GM21367 (cell line): ENCODE data around the gene MEIOB.
"Not testable (repeated sequence)": the region's sequence is repeated elsewhere in the genome, so short reads cannot be mapped to it uniquely, and the experiment has no call there.

Experiments used
- ATAC-seq: cut with Tn5 transposase; IDR thresholded peaks from one replicate; pipeline ENCODE4 v1.9.1; 2021; ENCODE audit not compliant: unreplicated experiment

MEIOB gene

DNA sequence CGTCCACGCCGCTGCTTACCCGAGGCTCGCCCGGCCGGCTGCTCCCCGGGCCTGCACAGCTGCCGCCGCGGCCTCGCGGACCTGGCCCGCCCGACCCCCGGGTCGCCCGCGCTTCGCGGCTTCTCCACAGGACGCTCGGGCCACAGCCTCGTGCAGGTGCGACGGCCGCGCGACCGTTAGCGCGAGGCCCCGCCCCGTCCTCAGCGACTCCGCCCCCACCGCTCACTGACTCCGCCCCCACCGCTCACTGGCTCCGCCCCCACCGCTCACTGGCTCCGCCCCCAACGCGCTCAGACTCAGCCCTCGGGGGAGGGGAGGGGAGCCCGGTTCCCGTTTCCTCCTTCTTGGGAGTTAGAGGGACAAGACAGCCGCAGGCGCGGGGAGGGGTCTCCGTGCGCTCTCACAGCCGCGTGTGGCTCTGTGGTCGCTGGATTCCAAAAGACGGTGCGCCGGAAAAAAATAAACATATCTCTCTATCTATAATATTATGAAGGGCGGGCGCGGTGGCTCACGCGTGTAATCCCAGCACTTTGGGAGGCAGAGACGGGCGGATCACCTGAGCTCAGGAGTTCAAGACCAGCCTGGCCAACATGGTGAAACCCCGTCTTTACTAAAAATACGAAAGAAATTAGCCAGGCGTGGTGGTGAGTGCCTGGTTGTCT lies at the start of gene MEIOB:
MEIOB (minus strand) TSS at position 191 of the 662 bp plus-strand sequence. CDS start 3,989 bp downstream, outside the sequence.
- no peak for ATAC-seq

GRCh38 chr16:1920727-1921171 lies 48.8 kb upstream of the MEIOB start:
- ATAC-seq: no peak

- ATAC-seq: not testable (repeated sequence)
Observed at GRCh38 chr16:1920122-1920521, 48.2 kb upstream of the MEIOB start.

GRCh38 chr16:1919327-1919998 lies 47.5 kb upstream of the MEIOB start:
- no peak for ATAC-seq

GRCh38 chr16:1918351-1919326 lies 46.7 kb upstream of the MEIOB start, which contains the start of gene HS3ST6:
Gene HS3ST6, minus strand, starts transcription at chr16:1918415. Its CDS starts 92 bp downstream, at chr16:1918323.
- ATAC-seq: no peak

DNA sequence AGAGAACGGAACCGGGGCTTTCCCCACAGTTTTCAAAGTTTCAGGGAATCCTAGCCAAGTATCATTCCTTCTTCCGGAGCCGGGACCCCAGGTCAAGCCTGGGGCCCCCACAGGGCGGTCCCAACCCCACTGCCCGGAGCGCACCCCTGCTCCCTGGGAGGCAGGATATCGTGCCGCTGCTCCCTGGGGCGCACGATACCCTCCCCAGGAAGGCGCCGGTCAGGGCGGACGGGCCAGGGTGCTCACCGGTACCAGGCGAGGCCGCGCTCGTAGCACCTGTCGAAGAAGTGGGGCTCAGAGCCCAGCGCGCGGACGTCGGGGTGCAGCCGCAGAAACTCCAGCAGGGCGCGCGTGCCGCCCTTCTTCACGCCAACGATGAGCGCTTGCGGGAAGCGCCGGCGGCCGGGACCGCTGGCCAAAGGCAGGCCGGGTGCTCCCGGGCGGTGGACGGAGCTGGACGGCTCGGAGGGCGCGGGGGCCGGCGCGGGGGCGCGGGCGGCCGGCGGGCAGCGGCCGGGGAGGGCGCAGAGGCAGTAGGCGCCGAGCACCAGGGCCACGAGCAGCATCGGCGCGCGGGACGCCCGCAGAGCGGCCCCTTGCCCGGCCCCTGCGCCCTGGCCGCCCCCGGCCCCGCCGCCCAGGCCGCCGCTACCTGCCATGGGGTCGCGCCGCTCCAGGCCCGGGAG lies 45.8 kb upstream of the MEIOB start:
- no peak for ATAC-seq

GRCh38 chr16:1917056-1917664 lies 45.2 kb upstream of the MEIOB start:
- no peak for ATAC-seq

DNA sequence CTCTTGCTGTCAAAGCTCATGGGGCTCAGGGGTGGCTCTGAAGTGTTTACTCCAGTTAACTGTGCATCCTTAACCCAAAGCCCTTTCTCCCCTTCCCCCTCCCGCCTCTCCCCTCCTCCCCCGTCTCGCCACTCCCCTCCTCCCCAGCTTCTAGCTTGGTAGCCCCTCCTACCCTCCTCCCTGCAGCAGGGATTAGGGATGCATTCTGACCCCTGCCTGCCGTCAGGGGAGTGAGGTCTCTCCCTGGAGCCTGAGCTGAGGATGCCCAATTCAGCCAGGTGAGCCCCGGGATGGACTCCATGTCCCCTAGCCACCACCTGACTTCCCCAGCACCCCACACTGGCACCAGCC lies 44.7 kb upstream of the MEIOB start:
- ATAC-seq: no peak

- no peak for ATAC-seq
Observed at GRCh38 chr16:1915732-1916639, 44.0 kb upstream of the MEIOB start.

DNA sequence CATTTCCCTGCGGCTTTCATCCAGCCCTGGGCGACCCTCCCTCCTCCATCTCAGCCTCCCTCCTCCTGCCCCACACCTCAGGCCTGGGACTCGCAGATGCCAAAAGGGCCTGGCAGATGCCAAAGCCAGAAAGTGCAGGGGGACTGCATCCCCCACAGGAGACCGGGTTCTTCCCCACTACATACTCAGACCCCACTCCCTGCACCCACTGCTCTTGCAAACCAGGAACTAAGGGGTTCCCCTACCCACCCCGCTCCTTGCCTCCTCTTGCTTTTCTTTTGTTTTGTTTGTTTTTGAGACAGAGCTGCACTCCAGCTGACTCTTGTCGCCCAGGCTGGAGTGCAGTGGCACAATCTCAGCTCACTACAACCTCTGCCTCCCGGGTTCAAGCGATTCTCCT lies 43.0 kb upstream of the MEIOB start:
- ATAC-seq: no peak

DNA sequence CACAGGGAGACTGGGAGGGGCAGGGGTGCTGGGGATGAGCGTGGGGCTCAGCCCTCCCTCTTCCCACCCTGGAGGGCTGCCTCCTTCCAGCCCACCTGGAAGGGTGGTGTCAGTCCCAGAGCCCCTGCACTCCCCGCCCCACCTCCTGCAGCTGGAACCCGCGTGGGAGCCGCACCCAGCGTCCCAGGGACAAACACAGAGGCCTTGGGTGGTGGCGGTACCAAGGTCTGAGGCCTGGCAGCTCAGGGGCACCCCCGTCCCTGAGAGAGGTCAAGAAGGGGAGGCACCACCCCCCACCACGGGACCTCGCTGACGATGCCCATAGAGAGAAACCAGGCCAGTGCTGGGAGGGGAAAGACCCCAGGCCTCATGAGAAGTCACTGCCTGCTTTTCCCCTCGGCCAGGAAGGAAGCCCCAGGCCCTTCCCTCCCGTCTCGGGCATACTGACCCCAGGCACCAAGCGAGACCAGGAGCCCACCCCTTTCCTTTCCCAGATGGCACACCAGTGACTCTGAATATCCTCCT lies 42.2 kb upstream of the MEIOB start:
- ATAC-seq: no peak

DNA sequence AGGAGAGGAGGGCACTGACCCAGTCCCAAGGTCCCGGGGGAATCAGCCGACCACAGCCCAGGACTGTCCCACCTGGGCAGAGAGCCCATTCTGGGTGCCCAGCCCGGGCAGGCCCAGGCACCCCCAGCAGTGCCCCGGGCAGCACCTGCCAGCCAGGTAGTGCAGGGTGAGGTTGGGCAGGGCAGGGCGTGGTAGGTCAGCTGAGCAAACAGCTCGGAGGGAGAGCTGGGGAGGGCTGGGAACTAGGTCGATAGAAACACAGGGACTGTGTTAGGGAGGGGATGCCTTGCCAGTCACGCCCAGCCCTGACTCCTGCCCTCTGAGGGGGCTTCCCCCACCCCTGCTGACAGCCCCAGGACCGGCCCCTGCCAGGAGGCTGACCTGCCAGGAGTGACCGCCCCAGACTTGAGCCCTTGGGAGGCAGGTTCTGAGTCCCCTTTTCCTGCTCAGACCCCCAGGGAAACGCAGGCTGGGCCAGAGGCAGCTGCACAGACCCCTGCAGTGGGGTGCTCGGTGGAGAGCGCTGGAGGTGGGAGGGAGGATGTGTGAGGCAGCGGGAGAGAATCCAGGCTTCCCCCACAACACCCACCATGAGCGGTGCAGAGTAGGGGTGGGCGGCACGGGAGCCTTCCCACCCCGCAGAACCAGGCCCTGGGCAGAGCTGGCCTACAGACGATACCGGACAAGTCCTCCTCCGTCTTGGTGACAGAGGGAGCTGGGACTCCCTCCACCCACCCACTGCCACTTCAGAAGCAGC lies 41.5 kb upstream of the MEIOB start:
- ATAC-seq: no peak

DNA sequence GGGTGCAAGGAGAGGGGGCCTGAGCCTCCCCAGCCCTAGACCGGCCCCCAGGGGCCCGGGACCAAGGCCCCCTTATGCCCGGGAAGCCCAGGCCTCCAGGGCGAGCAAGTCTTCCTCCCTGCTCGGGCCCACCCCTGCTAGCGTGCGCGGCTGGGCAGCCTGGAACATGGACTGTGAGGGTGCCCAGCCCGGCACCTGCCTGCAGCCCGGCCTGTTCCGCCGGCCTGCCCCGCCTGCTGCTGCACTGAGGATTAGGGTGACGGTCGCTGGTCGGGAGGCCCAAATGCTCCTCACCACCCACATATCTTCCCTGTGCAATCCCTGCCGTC lies 40.2 kb upstream of the MEIOB start:
- ATAC-seq: no peak

DNA sequence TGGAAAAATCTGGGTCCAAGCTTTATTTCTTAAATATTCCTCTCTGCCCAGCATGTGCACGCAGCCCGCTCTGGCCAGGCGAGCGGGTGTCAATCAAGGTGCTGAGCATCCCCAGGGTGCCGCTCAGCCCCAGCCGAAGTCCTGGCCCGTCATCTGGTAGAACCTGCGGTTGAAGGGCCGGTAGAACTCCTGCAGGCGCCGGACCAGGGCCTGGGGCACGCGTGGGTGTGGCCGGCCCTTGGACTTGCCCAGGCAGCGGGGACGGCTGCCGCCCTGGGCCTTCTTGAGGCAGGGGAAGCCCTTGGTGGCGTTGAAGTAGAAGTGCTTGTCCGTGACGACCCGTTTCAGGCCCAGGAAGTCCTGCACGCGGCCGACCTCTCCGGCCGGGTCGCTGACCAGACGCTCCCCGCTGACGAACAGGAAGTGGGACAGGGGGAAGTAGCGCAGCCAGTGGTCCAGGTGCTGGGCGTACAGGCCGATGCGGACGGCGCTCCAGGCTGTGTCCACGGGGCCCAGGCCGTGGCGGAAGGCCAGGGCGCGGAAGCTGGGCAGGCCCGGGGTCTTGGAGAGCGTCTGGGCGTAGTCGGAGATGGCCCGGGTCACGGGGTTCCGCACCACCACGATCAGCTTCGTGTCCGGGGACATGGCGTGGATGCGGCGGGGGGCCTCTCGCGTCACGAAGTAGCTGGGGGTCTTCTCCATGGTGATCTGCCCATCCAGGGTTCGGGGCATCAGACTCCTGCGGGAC lies 39.7 kb upstream of the MEIOB start:
- no peak for ATAC-seq

- no peak for ATAC-seq
Observed at GRCh38 chr16:1909561-1910231, 37.7 kb upstream of the MEIOB start.

DNA sequence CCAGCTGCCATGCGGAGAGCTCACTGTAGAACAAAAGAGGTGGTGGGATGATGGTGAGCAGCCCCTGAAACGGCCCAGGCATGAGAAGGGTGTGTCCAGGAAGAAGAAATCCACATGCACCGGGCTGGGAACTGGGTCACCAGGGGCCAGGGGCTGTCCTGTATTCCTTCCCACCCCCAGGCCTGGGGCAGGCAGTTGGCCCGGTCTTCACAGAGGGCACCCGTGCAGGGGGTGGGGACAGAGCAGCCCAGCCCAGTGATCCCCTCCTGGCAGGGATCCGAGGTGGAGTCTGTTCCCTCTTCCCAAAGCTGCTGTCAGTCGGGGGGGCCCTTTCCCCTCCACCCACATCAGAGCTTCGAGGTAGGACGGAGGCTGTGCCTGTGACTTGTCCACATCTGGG lies 37.0 kb upstream of the MEIOB start:
- ATAC-seq: no peak

- ATAC-seq: no peak
Observed at GRCh38 chr16:1908184-1908583, 36.2 kb upstream of the MEIOB start.
